Esophagus squamous epithelium (tissue), 4 donors: ENCODE results near the gene PDF.

ENCODE experiments used
- CTCF ChIP-seq, 6 experiments: fragments of 450-650 bp in 4 of 6; fragments of 200-600 bp in 2 of 6; sonication (generic) in 2 of 6; IDR thresholded peaks; one replicate each; pipeline ENCODE4 v1.5.1; 2016 to 2019; ENCODE audit warnings: antibody characterized with exemption in 6 of 6, mild to moderate bottlenecking in 4 of 6, moderate library complexity in 4 of 6
- POLR2A ChIP-seq, 4 donors: fragments of 450-650 bp; IDR thresholded peaks; one replicate each; pipeline ENCODE4 v1.6.1; 2017; ENCODE audit warnings: antibody characterized with exemption in 4 of 4, mild to moderate bottlenecking in 4 of 4, moderate library complexity in 3 of 4

- peak in 1 of 6 experiments; percentile 44 for TF ChIP-seq CTCF (IDR thresholded peaks at IDR 0.05)
- TF ChIP-seq POLR2A (IDR thresholded peaks at IDR 0.05) = peak in 2 of 4 donors; percentile 78 to 81
These were observed at the start of gene PDF for GRCh38 chr16:69330286-69331109.
